CD4-positive, alpha-beta T cell treated with Interleukin-1 beta for 1 hour (primary cell): ENCODE measurements around the gene THAP2.

Source experiments
- DNase-seq, 2 donors: peaks; one replicate each; pipeline ENCODE4 v3.0.0-alpha.2; 2020 to 2022

THAP2 gene

GRCh38 chr12:71704920-71705319 is 40.8 kb downstream of the THAP2 start:
- no peak for DNase-seq

- DNase-seq: no peak
Measured at GRCh38 chr12:71708658-71709057, 44.6 kb downstream of the THAP2 start.

- no peak for DNase-seq
Measured at GRCh38 chr12:71710276-71711125, 46.4 kb downstream of the THAP2 start.

- DNase-seq: no peak
Measured at GRCh38 chr12:71718611-71719010, 54.5 kb downstream of the THAP2 start.

GRCh38 chr12:71719647-71720370 is 55.7 kb downstream of the THAP2 start:
- no peak for DNase-seq

GRCh38 chr12:71721783-71722505 is 57.8 kb downstream of the THAP2 start:
- no peak for DNase-seq

GRCh38 chr12:71725011-71725410 is 60.9 kb downstream of the THAP2 start:
- DNase-seq: no peak

GRCh38 chr12:71726548-71726947 is 62.4 kb downstream of the THAP2 start:
- no peak for DNase-seq

GRCh38 chr12:71727958-71728357 is 63.9 kb downstream of the THAP2 start:
- DNase-seq: no peak
